Dendritic cell treated with granulocyte-macrophage colony-stimulating factor and Interleukin-4, amounts not matched to agents 40 ng/mL and 50 ng/mL, for 4 days (primary cell): ENCODE results near the gene PWP2.
"Not testable (repeated sequence)": the region's sequence is repeated elsewhere in the genome, so short reads cannot be mapped to it uniquely, and the experiment has no call there.

Source experiments
- H3K27ac Mint-ChIP-seq: one replicate; pipeline ENCODE4 v1.8.0; 2022; ENCODE audit warnings: mild to moderate bottlenecking, mixed read lengths
- H3K27me3 Mint-ChIP-seq: one replicate; pipeline ENCODE4 v1.8.0; 2022; ENCODE audit warnings: mild to moderate bottlenecking, mixed read lengths
- H3K36me3 Mint-ChIP-seq: one replicate; pipeline ENCODE4 v1.8.0; 2022; ENCODE audit warnings: low read depth, mixed read lengths
- H3K4me1 Mint-ChIP-seq: one replicate; pipeline ENCODE4 v1.8.0; 2022; ENCODE audit warnings: low read depth, mixed read lengths
- H3K4me3 Mint-ChIP-seq: one replicate; pipeline ENCODE4 v1.8.0; 2022; ENCODE audit warnings: mild to moderate bottlenecking, moderate library complexity, mixed read lengths
- H3K9me3 Mint-ChIP-seq: one replicate; pipeline ENCODE4 v1.8.0; 2022; ENCODE audit warnings: mixed read lengths
- intact Hi-C: fragments of 100-400 bp; cut with micrococcal nuclease; formaldehyde crosslinking; loops from one replicate; pipeline ENCODE4 v1.15.0; 2022

Gene PWP2

DNA sequence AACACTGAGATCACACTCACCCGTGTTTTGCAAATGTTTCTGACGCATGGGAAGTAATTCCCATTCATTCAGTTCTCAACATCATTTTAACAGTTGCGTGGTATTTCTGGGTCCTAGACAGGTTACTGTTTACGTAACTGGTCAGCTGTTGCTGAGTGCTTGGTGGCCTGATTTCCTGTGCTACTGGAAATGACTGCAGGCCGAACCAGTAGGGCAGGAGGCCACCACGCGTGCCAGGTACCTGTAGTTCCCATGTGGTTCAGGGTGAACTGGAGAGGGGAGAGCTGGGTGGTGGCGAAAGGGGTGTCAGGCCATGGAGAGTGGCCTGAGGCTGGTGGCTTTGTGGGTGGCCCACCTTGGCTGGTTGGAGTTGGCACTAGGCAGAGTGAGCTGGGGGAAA is 27.5 kb downstream of the PWP2 start:
- H3K9me3 Mint-ChIP-seq, H3K27ac Mint-ChIP-seq, H3K36me3 Mint-ChIP-seq, intact Hi-C loops, H3K27me3 Mint-ChIP-seq, H3K4me3 Mint-ChIP-seq, H3K4me1 Mint-ChIP-seq: not testable (repeated sequence)

DNA sequence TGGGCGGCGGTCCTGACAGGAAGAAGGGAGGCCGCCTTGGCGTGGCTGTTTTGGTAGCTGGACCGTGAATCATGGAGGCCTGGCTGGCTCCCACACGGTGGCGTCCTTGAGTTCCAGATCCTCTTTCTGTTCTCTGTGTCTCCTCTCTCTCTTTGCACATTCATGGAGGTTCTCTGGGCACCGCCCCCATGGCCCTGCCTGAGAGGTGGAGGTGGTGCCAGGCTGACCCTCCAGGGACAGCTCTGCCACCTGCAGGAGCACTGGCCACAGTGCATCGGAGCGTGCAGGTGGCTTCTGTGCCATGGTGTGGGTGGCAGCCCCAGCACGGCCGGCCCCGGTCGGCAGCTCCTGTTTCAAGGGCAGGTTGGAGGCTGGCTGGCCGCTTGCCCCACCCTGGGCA is 30.8 kb downstream of the PWP2 start:
- intact Hi-C loops, H3K27me3 Mint-ChIP-seq, H3K36me3 Mint-ChIP-seq, H3K9me3 Mint-ChIP-seq, H3K27ac Mint-ChIP-seq, H3K4me3 Mint-ChIP-seq, H3K4me1 Mint-ChIP-seq: not testable (repeated sequence)

DNA sequence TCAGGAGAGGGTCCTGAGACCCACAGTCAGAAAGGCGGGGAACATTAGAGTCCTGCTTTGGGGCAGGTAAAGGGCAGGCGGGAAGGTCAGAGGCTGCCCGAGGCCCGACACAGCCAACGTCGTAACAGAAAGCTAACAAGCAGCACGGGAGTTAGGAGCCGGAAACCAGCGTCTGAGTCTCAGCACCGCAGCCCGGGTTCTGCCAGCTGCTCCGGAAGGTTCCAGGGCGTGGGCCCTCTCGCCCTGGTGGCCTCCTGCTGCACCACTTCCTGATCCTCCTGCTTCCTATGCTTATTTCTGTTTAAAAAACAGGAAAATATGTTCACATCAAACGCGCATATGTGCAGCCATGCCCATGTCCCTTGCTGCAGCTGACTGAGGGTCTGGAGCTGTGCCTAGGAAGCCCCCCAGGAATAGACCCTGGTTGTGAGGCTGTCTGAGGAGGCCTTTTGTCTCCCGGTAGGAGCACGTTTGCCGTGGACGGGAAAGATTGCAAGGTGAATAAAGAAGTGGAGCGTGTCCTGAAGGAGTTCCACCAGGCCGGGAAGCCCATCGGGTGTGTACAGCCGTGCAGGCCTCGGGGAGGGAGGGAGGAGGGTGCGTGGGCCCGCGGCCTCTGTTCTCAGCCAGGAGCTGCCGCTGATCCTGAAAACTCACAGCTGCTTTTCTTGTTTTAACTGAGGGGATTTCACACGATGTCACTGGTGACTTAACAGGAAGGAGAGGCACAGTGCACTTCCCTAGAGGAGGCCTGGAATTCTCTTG is 32.8 kb downstream of the PWP2 start:
- H3K4me3 Mint-ChIP-seq, H3K4me1 Mint-ChIP-seq, H3K27me3 Mint-ChIP-seq, H3K27ac Mint-ChIP-seq, H3K36me3 Mint-ChIP-seq, H3K9me3 Mint-ChIP-seq, intact Hi-C loops: not testable (repeated sequence)

DNA sequence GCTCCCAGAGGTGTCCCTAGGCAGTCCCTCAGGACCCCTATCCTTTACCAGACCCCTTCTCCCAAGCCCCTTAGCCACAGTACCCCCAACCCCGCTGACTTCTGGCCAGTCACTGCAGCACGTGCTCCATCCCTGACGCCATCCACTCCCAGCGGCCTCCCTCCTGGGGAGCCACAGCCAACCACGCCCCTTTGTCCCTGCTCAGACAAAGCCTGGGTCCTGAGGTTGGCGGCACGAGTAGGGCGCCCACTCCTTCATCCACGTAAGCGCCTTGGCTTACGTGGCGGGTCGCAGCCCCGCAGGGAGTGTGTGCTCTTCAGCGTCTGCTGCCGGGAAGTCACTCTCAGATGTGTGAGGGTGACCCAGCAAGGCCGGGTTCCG is 33.3 kb downstream of the PWP2 start:
- H3K36me3 Mint-ChIP-seq, H3K27me3 Mint-ChIP-seq, H3K9me3 Mint-ChIP-seq, intact Hi-C loops, H3K27ac Mint-ChIP-seq, H3K4me3 Mint-ChIP-seq, H3K4me1 Mint-ChIP-seq: not testable (repeated sequence)

DNA sequence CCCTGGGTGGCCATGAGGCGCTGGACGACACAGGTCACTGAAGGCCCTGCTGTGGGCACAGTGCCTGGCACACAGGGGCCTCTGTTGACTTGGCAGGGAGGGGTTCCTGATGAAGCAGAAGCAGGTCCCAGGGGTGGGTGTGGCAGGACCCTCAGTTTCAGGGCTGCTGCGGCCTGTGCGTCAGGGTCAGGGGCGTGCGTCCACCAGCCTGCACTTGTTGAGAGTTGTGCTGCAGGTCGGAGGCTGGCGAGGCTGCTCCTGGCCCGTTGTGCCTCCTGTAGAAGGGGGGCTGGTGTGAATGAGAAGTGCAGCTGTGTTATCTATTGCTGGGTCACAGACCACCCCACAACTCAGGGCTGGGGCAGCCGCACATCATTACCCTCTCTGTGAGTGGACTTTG is 35.3 kb downstream of the PWP2 start:
- H3K36me3 Mint-ChIP-seq, H3K9me3 Mint-ChIP-seq, H3K4me3 Mint-ChIP-seq, H3K27me3 Mint-ChIP-seq, H3K4me1 Mint-ChIP-seq, H3K27ac Mint-ChIP-seq, intact Hi-C loops: not testable (repeated sequence)

DNA sequence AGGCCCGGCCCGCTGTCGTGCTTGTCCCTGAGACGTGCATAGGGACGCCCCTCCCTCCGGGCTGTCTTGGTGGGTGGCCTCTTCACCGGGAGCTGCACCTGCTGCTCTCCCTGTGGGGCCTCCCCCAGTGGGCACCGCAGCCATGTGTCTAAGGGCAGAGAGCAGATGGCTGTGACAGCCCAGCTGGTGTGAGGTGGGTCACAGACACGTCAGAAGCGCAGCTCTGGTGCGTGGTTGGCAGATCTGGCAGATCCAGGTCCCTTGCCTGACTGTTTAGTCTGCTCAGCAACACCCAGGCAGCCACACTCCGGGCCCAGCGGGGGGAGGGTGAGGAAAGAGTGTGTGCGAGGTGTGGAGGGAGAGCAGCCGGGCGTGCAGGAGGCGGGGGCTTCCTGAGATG is 36.2 kb downstream of the PWP2 start:
- H3K36me3 Mint-ChIP-seq, H3K27me3 Mint-ChIP-seq, H3K27ac Mint-ChIP-seq, H3K4me1 Mint-ChIP-seq, intact Hi-C loops, H3K9me3 Mint-ChIP-seq, H3K4me3 Mint-ChIP-seq: not testable (repeated sequence)

DNA sequence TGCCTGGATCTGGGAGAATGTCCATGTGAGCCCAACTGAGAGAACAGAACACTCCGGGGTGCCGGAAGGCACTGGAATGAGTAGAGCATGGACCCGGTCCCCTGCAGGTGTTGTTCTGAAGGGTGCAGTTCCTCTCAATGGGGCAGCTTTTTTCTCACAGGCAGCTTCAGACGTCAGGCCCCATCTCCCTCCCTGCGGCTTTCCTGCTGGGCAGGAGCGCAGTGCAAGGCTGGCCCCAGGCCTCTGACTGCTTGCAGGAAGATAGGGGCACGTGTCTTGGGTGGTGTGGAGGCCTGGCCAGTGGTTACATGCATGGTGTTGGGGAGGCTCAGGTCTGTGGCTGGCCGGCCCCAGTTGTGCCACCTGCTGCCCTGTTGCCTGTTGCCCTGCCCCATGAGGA is 36.8 kb downstream of the PWP2 start:
- H3K27me3 Mint-ChIP-seq, H3K9me3 Mint-ChIP-seq, H3K27ac Mint-ChIP-seq, H3K4me3 Mint-ChIP-seq, H3K4me1 Mint-ChIP-seq, intact Hi-C loops, H3K36me3 Mint-ChIP-seq: not testable (repeated sequence)

DNA sequence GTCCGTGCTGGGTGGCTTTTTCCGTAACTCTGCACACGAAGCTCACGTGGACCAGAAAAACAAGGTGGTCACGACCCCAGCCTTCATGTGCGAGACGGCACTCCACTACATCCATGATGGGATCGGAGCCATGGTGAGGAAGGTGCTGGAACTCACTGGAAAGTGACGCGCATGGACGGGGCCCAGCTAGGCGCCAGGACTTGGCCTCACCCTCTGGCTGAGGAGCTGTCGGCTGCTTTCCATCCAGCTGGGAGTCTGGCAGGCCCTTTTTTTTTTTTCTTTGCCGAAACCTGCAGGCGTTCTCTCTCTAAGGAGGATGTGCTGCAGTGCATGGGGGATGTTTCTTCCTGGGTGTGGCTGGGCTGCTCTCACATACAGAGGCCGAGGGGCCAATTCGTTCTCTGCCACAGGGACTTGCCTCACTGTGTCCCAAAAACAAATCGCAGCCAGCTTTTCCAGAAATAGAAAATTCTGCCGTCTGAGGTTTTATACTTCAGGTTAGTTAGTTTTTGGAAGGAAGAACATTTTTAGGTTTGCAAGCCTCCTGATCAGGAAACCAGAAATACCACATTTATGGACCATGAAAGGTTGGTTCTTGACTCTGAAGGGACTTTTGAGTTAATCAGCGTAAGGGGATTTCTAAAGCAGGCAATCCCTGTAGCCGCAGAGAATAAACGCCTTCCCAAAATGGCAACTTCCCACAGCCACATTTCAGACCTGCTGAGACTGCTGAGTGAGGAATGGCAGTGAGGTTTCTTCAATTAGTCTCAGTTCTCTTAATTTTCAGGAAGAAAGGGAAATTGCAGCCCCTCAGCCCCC is 37.8 kb downstream of the PWP2 start:
- not testable (repeated sequence) for H3K27me3 Mint-ChIP-seq

DNA sequence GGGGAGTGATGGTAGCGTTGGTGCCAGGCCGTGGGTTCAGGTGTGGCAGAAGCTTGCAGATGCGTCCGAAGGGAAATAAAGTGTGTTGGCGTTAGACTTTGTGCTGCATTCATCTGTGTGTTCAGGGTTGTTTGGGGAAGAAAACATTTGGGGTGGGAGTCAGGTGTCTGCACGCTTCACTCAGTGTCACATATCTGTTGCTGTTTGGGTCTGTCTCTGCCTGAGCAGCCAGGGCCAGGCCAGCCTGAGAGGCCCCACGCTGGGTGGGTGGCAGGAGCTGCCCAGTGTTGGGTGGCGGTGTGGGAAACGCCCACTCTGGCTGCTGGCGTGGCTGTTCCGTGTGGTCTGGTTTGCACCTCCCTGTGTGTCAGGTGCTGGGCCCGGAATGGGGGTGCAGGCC is 38.4 kb downstream of the PWP2 start:
- H3K9me3 Mint-ChIP-seq, H3K4me1 Mint-ChIP-seq, H3K4me3 Mint-ChIP-seq, intact Hi-C loops, H3K36me3 Mint-ChIP-seq, H3K27me3 Mint-ChIP-seq, H3K27ac Mint-ChIP-seq: not testable (repeated sequence)

More for the DNA sequence above, 37.8 kb downstream of the PWP2 start:
- H3K9me3 Mint-ChIP-seq, intact Hi-C loops, H3K36me3 Mint-ChIP-seq, H3K27ac Mint-ChIP-seq, H3K4me3 Mint-ChIP-seq, H3K4me1 Mint-ChIP-seq: not testable (repeated sequence)

DNA sequence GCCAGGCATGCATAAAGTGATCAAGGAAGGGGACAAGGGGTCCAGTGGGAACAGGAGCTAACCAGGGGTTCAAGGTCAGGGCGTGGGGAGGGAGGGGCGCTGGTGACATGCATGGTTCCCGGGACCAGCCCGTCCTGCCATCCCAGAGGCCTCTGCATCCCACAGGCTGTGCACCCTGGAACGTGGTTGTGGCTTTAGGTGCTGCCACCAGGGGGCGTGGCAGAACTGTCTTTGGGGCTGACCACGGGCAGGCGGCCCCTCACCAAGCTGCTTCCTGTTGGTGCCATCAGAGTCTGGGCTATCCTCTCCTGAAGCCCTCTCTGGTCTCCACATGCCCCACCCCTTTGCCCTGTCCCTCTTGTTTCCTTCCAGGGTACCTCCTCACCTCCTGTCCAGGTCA is 39.9 kb downstream of the PWP2 start:
- not testable (repeated sequence) for H3K4me1 Mint-ChIP-seq, H3K4me3 Mint-ChIP-seq, H3K36me3 Mint-ChIP-seq

DNA sequence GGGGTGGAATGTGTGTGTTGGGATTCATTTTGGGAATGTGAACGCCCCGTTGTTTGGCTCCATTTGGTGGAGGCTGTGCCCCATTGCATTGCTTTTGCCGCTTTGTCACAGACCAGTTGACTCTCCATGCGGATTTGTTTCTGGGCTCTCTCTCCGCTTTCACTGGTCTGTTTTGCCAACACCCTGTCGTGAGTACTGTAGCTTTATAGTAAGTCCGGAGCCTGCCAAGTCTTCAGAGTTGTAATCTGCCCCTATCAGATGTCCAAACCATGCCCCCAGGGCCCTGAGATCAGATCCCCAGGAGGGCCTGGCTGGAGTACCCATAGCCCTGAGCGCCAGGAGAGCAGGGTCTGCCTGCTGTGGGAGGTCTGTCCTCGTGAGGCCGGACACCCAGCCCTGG is 43.1 kb downstream of the PWP2 start:
- H3K9me3 Mint-ChIP-seq, H3K4me1 Mint-ChIP-seq, intact Hi-C loops, H3K4me3 Mint-ChIP-seq, H3K27ac Mint-ChIP-seq, H3K27me3 Mint-ChIP-seq, H3K36me3 Mint-ChIP-seq: not testable (repeated sequence)

More for the DNA sequence above, 39.9 kb downstream of the PWP2 start:
- intact Hi-C loops, H3K27ac Mint-ChIP-seq, H3K27me3 Mint-ChIP-seq, H3K9me3 Mint-ChIP-seq: not testable (repeated sequence)

DNA sequence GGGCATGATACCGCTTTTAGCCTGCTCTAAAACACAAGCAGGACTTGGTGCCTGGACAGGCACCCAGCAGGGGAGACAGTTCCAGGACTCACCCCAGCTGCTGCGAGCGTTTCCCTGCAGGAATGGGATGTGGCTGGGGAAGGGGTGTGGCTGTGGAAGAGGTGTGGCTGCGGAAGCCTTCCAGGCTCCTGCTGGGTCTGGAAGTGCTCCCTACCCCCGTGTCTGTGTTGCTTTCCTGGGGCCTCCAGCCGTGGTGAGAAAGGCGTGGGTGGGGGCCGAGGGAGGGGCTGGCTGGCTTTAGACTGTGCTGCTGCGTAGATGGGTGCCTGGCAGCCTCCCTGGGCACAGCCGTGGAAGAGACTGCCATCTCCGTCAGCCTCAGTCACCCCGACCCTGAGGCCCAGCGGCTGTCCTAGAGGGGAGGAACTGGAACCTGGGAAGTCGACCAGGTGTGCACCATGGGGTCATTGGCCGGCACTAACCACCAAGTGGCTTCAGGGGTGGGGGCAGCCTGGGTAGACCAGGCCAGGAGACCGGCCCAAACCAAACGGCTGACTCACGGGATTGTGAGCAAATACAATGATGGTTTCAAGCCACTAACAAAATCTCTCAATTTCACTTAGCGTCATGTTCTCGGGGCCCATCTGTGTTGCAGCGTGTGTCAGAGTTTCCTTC is 46.2 kb downstream of the PWP2 start:
- intact Hi-C loops, H3K9me3 Mint-ChIP-seq, H3K27me3 Mint-ChIP-seq, H3K36me3 Mint-ChIP-seq, H3K4me1 Mint-ChIP-seq, H3K27ac Mint-ChIP-seq, H3K4me3 Mint-ChIP-seq: not testable (repeated sequence)

DNA sequence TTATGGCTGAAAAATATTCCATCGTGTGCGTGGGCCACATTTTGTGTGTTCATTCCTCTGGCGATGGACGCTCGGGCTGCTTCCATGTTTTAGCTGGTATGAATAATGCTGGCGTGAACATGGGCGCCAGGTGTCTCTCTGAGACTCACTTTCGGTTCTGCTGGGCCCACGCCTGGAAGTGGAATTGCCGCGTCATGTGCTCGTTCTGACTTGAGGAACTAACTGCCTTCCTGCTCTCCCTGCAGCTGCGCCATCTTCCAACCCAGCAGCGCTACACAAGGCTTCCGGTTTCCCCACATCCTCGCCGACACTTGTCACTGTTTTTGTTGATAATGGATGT is 46.7 kb downstream of the PWP2 start:
- H3K4me1 Mint-ChIP-seq, H3K27ac Mint-ChIP-seq, H3K9me3 Mint-ChIP-seq, H3K4me3 Mint-ChIP-seq, H3K27me3 Mint-ChIP-seq, H3K36me3 Mint-ChIP-seq, intact Hi-C loops: not testable (repeated sequence)

DNA sequence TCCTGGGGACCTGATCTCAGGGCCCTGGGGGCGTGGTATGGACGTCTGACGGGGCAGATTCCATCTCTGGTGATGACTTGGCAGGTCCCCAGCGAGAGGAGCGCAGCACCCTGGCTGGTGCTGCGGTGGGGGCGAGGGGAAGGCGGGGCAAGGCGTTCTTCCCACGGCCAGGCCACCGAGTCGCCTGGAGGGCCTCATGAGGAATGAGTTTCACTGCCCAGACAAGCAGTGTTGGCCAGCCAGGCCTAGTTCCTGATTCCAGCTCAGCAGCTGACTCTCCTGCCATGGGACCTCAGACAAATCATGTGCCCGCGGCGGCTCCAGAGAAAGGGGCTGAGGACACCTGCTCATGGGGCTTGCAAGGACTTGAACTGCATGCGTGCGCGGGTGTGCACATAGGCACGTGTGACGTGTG is 47.6 kb downstream of the PWP2 start:
- H3K9me3 Mint-ChIP-seq, H3K27ac Mint-ChIP-seq, H3K27me3 Mint-ChIP-seq, H3K4me1 Mint-ChIP-seq, intact Hi-C loops, H3K4me3 Mint-ChIP-seq, H3K36me3 Mint-ChIP-seq: not testable (repeated sequence)
